Gastrocnemius medialis (tissue), 4 donors: ENCODE results near the gene ZFAND6.

Experiments
- POLR2A ChIP-seq, 2 donors: fragments of 450-650 bp; IDR thresholded peaks; one replicate each; pipeline ENCODE4 v1.6.1; 2017; ENCODE audit warnings: antibody characterized with exemption in 2 of 2, mild to moderate bottlenecking in 2 of 2, moderate library complexity in 2 of 2
- TF ChIP-seq, protein P1 (sequence below), 5 experiments: fragments of 450-650 bp in 3 of 5; fragments of 200-600 bp in 2 of 5; sonication (generic) in 2 of 5; IDR thresholded peaks in 4 of 5; conservative IDR thresholded peaks in 1 of 5; 1 replicate in 4 of 5; 2 replicates in 1 of 5; pipeline ENCODE4 v1.5.1; 2016 to 2019; ENCODE audit warnings: antibody characterized with exemption in 5 of 5, mild to moderate bottlenecking in 3 of 5, moderate library complexity in 3 of 5

DNA sequence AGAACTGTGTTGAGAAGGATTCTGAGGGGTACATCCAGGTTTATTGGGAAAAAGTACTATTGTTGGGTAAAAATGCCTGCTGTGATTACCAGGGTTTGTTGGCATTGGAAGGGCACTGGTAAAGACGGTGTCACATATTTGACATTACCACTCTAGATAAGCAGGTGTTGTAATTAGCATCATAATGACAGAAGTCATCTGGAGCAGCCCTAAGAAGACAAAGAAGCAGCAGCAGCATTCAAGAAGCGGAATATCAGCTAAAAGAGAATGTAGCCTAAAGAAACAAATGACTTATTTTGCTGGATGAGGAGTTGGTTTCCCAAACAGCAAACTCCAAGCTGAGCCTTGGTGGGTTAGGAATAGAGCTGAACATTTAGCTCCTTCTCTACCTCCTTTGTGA, 30.5 kb upstream of the ZFAND6 start:
- TF ChIP-seq, protein P1, sequence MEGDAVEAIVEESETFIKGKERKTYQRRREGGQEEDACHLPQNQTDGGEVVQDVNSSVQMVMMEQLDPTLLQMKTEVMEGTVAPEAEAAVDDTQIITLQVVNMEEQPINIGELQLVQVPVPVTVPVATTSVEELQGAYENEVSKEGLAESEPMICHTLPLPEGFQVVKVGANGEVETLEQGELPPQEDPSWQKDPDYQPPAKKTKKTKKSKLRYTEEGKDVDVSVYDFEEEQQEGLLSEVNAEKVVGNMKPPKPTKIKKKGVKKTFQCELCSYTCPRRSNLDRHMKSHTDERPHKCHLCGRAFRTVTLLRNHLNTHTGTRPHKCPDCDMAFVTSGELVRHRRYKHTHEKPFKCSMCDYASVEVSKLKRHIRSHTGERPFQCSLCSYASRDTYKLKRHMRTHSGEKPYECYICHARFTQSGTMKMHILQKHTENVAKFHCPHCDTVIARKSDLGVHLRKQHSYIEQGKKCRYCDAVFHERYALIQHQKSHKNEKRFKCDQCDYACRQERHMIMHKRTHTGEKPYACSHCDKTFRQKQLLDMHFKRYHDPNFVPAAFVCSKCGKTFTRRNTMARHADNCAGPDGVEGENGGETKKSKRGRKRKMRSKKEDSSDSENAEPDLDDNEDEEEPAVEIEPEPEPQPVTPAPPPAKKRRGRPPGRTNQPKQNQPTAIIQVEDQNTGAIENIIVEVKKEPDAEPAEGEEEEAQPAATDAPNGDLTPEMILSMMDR (IDR thresholded peaks at IDR 0.05 in 4 of 5, conservative IDR thresholded peaks at IDR 0.05 in 1 of 5), result no peak
- no peak for TF ChIP-seq POLR2A (IDR thresholded peaks at IDR 0.05)
